Fibroblast of villous mesenchyme (primary cell): Measurements from ENCODE around the gene POU2F1. TPM values are rescaled to one million over a fixed set of nuclear protein-coding genes. Genes with fewer than 3 reads are reported as not detected.

ENCODE experiments used
- DNase-seq: peaks from one replicate; pipeline ENCODE4 v3.0.0-alpha.2; 2010; ENCODE audit warnings: low read depth
- H3K4me3 ChIP-seq: 2 replicates; pipeline ENCODE4 v1.5.1; 2011; ENCODE audit warnings: low read depth, mild to moderate bottlenecking, low read length
- total RNA-seq: library from RNA; depleted of rRNA; stranded (reverse); fragments of >200 nt; gene quantifications from 2 replicates; pipeline ENCODE4 v1.2.3, GENCODE V29; 2012
- TF ChIP-seq, protein P1 (sequence below): IDR thresholded peaks from 2 replicates; pipeline ENCODE4 v1.5.1; 2012; ENCODE audit warnings: low read depth, mild to moderate bottlenecking, low read length; ENCODE audit not compliant: insufficient read depth

Gene POU2F1
- total RNA-seq, 1 donor: 6.9 TPM

DNA sequence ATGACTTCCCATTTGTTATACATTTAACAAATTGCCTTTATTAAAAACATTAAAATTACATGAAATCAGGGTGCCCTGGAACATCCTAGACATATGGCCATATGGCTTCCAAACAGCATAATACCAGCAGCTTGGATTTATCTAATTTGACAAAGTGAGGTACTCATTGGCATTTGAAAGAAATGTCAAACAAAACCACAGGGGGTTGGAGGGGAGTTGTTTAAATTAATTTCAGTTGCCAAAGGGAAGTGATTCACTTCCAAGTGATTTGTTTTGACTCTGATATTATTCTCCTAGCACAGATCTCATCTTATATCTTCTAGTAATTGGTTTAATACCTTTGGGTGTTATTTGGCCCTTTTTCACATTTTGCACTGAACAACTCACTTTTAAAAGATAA, 24.5 kb upstream of the POU2F1 start:
- peak; percentile 1 for DNase-seq
- TF ChIP-seq, protein P1, sequence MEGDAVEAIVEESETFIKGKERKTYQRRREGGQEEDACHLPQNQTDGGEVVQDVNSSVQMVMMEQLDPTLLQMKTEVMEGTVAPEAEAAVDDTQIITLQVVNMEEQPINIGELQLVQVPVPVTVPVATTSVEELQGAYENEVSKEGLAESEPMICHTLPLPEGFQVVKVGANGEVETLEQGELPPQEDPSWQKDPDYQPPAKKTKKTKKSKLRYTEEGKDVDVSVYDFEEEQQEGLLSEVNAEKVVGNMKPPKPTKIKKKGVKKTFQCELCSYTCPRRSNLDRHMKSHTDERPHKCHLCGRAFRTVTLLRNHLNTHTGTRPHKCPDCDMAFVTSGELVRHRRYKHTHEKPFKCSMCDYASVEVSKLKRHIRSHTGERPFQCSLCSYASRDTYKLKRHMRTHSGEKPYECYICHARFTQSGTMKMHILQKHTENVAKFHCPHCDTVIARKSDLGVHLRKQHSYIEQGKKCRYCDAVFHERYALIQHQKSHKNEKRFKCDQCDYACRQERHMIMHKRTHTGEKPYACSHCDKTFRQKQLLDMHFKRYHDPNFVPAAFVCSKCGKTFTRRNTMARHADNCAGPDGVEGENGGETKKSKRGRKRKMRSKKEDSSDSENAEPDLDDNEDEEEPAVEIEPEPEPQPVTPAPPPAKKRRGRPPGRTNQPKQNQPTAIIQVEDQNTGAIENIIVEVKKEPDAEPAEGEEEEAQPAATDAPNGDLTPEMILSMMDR: no peak

DNA sequence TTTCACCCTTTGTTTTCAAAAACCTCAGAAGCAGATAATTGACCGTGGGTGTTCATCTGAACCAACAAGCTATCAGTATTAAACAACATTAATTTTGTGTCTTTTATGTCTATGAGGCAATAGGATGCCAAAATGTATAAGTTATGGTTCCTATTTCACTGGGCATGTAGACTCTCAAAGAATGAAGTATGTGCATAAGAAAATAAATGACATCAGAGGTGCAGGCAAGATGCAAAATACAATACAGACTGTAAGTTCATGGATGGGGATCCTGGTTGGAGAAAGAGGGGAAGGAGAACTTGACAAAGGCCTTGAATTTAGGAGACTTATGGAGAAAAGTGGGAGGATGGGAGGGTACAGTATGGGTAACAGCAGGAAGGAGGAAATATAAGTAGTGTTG, 23.4 kb upstream of the POU2F1 start:
- H3K4me3 ChIP-seq: no peak overlapping the region
- TF ChIP-seq, protein P1: no peak
- no peak for DNase-seq

More for the DNA sequence above, 24.5 kb upstream of the POU2F1 start:
- H3K4me3 ChIP-seq: no peak overlapping the region

DNA sequence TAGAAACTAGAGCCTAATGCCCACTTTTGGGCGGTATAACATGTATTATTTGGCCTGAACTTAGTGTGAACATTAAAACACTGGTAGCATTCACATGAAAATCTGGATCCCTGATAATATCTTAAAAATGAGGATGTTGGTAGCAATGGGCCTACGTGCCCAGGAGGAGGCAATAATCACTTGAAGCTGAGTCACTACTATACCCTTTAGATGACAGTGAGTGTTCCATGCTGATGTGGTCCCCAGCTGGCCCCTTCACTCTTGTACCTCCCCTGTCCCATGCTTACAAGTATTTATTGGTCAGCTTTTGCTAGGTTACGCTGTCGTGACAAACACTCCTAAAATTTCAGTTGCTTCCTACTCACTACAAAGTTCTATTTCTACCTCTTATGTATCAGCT, 23.0 kb upstream of the POU2F1 start:
- DNase-seq: no peak
- H3K4me3 ChIP-seq: no peak overlapping the region
- TF ChIP-seq, protein P1: no peak

DNA sequence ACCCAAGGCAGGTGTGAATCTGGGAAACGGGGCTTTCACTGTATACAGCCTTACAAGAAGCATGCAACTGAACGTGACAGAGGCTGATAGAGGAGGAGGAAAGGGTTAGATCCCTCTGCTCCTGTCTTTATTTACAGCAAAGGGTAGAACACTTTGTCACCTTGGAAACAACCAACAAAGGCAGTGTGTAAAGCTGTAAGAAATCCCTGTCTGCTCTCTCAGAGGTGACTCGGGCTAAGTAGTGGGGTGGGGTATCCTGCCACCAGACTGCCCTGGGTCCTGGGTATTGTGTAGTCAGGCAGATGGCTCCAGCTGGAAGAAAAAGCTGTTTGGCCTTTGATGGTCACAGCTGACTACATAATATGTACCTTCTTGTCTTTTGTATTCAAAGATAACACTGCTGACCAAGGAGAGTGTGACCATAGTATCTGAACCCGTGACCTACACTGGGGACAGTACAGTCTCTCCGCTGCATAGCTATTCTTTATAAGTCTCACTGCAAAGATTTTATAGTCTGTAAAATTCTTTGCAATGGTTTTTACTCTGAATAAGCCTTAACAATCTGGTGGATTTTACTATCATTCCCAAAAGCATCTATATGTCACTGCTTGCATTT, 22.1 kb upstream of the POU2F1 start:
- TF ChIP-seq, protein P1: no peak
- DNase-seq: no peak
- no peak overlapping the region for H3K4me3 ChIP-seq

DNA sequence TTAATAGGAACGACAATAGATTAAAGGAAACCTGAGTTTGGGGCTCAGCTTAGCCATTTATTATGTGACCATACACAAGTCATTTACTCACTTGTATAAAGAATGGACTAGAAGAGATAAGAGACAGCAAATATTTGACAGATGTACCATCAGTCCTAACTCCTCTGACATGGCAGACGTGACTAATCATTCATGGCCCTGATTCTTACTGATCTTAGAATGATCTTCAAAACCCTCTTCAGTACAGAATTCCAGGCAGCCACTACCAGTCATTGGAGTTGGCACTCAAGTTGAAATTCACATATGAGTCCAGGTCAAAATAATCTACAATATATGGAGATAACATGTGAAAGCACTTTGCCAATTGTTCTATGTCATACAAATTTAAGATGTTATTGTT, 21.0 kb upstream of the POU2F1 start:
- TF ChIP-seq, protein P1: no peak
- DNase-seq: no peak
- no peak overlapping the region for H3K4me3 ChIP-seq

DNA sequence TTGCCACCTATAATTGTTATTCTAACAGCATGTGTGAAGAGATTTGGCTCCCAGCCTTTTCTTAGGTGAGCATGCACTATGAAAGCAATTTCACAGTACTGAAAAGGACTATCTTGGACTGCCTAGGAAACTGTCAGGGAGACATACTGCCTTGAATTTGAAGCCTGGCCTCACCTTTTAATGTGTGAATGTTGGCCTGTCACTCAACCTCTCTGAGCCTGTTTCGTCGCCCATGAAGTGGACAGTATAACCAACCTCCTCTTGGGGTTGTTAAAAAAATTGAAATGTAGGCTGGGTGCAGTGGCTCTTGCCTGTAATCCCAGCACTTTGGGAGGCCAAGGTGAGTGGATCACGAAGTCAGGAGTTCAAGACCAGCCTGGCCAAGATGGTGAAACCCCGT, 20.4 kb upstream of the POU2F1 start:
- H3K4me3 ChIP-seq: no peak overlapping the region
- no peak for DNase-seq
- TF ChIP-seq, protein P1: no peak

DNA sequence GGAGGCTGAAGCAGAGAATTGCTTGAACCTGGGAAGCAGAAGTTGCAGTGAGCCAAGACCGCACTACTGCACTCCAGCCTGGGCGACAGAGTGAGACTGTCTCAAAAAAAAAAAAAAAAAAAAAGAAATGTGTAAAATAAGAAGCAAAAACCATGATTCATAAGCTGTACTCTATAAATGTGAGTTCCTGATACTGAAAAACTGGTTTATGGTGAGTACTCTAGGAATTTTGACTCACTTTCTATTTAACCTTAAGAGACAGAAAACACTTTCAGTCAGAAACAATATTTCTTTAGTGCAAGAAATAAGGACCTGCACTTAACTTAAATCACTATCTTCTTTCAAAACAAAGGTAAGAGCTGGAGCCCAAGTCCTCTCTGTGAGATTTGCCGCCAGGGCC, 19.9 kb upstream of the POU2F1 start:
- no peak for DNase-seq
- H3K4me3 ChIP-seq: no peak overlapping the region
- TF ChIP-seq, protein P1: no peak
